Osteoblast (primary cell): ENCODE results near the gene DLGAP1. TPM values are rescaled to one million over a fixed set of nuclear protein-coding genes. Genes with fewer than 3 reads are reported as not detected.

Experiments
- DNase-seq: peaks from one replicate; pipeline ENCODE4 v3.0.0; 2011; ENCODE audit warnings: low spot score, mixed read lengths; ENCODE audit not compliant: insufficient read length; ENCODE audit errors: missing footprints
- H2AFZ ChIP-seq: 2 replicates; pipeline ENCODE4 v1.6.0; 2011; ENCODE audit warnings: mild to moderate bottlenecking, low read length
- H3K27ac ChIP-seq: 2 replicates; pipeline ENCODE4 v1.5.1; 2011; ENCODE audit warnings: mild to moderate bottlenecking, low read depth, low read length, moderate library complexity
- H3K27me3 ChIP-seq: 2 replicates; pipeline ENCODE4 v1.6.0; 2012; ENCODE audit warnings: mild to moderate bottlenecking, control low read depth, inconsistent platforms, low read length, moderate library complexity; ENCODE audit not compliant: insufficient read depth
- H3K36me3 ChIP-seq: 2 replicates; pipeline ENCODE4 v1.5.1; 2011; ENCODE audit warnings: mild to moderate bottlenecking, low read length, control low read depth, moderate library complexity; ENCODE audit not compliant: insufficient read depth
- H3K4me1 ChIP-seq: 2 replicates; pipeline ENCODE4 v1.5.1; 2011; ENCODE audit warnings: mild to moderate bottlenecking, low read length, control low read depth, moderate library complexity; ENCODE audit not compliant: insufficient read depth
- H3K4me2 ChIP-seq: 2 replicates; pipeline ENCODE4 v1.6.0; 2011; ENCODE audit warnings: mild to moderate bottlenecking, low read length; ENCODE audit not compliant: insufficient read depth
- H3K4me3 ChIP-seq: fragments of 200-600 bp; sonication (generic); 3 replicates; pipeline ENCODE4 v1.5.1; 2012; ENCODE audit warnings: mild to moderate bottlenecking, low read length, inconsistent platforms; ENCODE audit not compliant: insufficient read depth
- H3K79me2 ChIP-seq: 2 replicates; pipeline ENCODE4 v1.6.0; 2012; ENCODE audit warnings: mild to moderate bottlenecking, low read length, control low read depth, inconsistent platforms; ENCODE audit not compliant: insufficient read depth
- H3K9me3 ChIP-seq: 2 replicates; pipeline ENCODE4 v1.5.1; 2011; ENCODE audit warnings: low read depth, low read length, control low read depth
- H4K20me1 ChIP-seq: 2 replicates; pipeline ENCODE4 v1.6.0; 2012; ENCODE audit warnings: mild to moderate bottlenecking, low read length, control low read depth; ENCODE audit not compliant: insufficient read depth
- CTCF ChIP-seq: IDR thresholded peaks from 2 replicates; pipeline ENCODE4 v1.5.1; 2011; ENCODE audit warnings: mild to moderate bottlenecking, low read depth, low read length, moderate library complexity; ENCODE audit errors: extremely low read depth
- total RNA-seq: library from RNA; depleted of rRNA; stranded (reverse); fragments of >200 nt; gene quantifications from 2 replicates; pipeline ENCODE4 v1.2.3, GENCODE V29; 2012

DLGAP1 gene
- total RNA-seq, 1 donor = not detected

- no peaks in the 10 kb centered on the region for H3K4me1 ChIP-seq
- no peak overlapping the region for H3K27ac ChIP-seq
- H3K27me3 ChIP-seq = no peaks in the 10 kb centered on the region
Measured at GRCh38 chr18:3830604-3831003, 624.5 kb downstream of the DLGAP1 start.

GRCh38 chr18:3827236-3827845 is 627.8 kb downstream of the DLGAP1 start:
- no peaks in the 10 kb centered on the region for H3K27me3 ChIP-seq
- no peak overlapping the region for H3K27ac ChIP-seq
- no peaks in the 10 kb centered on the region for H3K79me2 ChIP-seq
- no peak overlapping the region for H3K4me2 ChIP-seq
- no peak for TF ChIP-seq CTCF
- H4K20me1 ChIP-seq = no peaks in the 10 kb centered on the region
- no peak overlapping the region for H2AFZ ChIP-seq
- no peak for DNase-seq
- H3K36me3 ChIP-seq = no peaks in the 10 kb centered on the region
- no peaks in the 10 kb centered on the region for H3K4me1 ChIP-seq
- no peaks in the 10 kb centered on the region for H3K9me3 ChIP-seq
- H3K4me3 ChIP-seq = no peak overlapping the region

More at GRCh38 chr18:3830604-3831003, 624.5 kb downstream of the DLGAP1 start:
- no peak for TF ChIP-seq CTCF
- DNase-seq = no peak
- no peak overlapping the region for H2AFZ ChIP-seq
- H4K20me1 ChIP-seq = no peaks in the 10 kb centered on the region
- H3K4me2 ChIP-seq = no peak overlapping the region
- H3K36me3 ChIP-seq = no peaks in the 10 kb centered on the region
- no peaks in the 10 kb centered on the region for H3K9me3 ChIP-seq
- no peaks in the 10 kb centered on the region for H3K79me2 ChIP-seq
- H3K4me3 ChIP-seq = no peak overlapping the region

GRCh38 chr18:3826021-3826420 is 629.1 kb downstream of the DLGAP1 start:
- Histone ChIP-seq H3K4me3 (no peak overlapping the region), H4K20me1 (no peaks in the 10 kb centered on the region), H3K27ac (no peak overlapping the region), H3K9me3 (no peaks in the 10 kb centered on the region), H3K27me3 (no peaks in the 10 kb centered on the region), H3K36me3 (no peaks in the 10 kb centered on the region), H3K4me2 (no peak overlapping the region), H3K79me2 (no peaks in the 10 kb centered on the region), H3K4me1 (no peaks in the 10 kb centered on the region), H2AFZ (no peak overlapping the region)
- peak; percentile 1 for DNase-seq
- TF ChIP-seq CTCF = no peak

- Histone ChIP-seq H3K36me3 (no peaks in the 10 kb centered on the region), H3K4me2 (no peak overlapping the region), H3K79me2 (no peaks in the 10 kb centered on the region), H2AFZ (no peak overlapping the region), H3K4me1 (no peaks in the 10 kb centered on the region), H3K27ac (no peak overlapping the region), H3K9me3 (no peaks in the 10 kb centered on the region), H4K20me1 (no peaks in the 10 kb centered on the region), H3K27me3 (no peaks in the 10 kb centered on the region), H3K4me3 (no peak overlapping the region)
- DNase-seq = no peak
- TF ChIP-seq CTCF = no peak
Measured at GRCh38 chr18:3824101-3824500, 631.0 kb downstream of the DLGAP1 start.
